ENCODE results near the gene GABBR2.

DNA sequence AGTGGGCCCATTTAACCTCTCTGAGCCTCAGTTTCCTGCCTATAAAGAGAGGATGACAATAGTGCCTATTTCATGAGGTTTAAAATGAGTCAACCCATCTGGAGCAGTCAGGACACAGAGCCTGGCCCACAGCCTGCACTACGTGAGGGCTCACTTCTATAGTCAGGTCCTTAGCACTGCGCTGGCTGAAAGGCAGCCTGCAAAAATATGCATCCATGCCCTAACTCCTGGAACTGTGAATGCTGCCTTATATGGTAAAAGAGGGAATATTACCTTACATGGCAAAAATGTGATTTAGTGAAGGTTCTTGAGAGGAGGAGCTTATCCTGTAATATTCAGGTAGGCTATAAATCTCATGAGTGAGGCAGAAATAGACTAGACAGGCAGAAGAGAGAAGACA lies 98.5 kb downstream of the GABBR2 start:
- TF ChIP-seq, protein P1, sequence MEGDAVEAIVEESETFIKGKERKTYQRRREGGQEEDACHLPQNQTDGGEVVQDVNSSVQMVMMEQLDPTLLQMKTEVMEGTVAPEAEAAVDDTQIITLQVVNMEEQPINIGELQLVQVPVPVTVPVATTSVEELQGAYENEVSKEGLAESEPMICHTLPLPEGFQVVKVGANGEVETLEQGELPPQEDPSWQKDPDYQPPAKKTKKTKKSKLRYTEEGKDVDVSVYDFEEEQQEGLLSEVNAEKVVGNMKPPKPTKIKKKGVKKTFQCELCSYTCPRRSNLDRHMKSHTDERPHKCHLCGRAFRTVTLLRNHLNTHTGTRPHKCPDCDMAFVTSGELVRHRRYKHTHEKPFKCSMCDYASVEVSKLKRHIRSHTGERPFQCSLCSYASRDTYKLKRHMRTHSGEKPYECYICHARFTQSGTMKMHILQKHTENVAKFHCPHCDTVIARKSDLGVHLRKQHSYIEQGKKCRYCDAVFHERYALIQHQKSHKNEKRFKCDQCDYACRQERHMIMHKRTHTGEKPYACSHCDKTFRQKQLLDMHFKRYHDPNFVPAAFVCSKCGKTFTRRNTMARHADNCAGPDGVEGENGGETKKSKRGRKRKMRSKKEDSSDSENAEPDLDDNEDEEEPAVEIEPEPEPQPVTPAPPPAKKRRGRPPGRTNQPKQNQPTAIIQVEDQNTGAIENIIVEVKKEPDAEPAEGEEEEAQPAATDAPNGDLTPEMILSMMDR (IDR thresholded peaks at IDR 0.05; ENCODE audit: low read depth, low read length): no peak
- TF ChIP-seq EZH2phosphoT487 (IDR thresholded peaks at IDR 0.05; ENCODE audit: low read depth): no peak

Measured in OCI-LY3 (cell line).